ENCODE data around the gene PVR.

- no peak for TF ChIP-seq CTCF (IDR thresholded peaks at IDR 0.05)
- no peak for TF ChIP-seq POLR2A (IDR thresholded peaks at IDR 0.05)
Observed at GRCh38 chr19:44701228-44701627, 57.5 kb downstream of the PVR start.

All from breast epithelium (tissue), 3 donors.